ENCODE data around the gene SSPN.

Gene SSPN

DNA sequence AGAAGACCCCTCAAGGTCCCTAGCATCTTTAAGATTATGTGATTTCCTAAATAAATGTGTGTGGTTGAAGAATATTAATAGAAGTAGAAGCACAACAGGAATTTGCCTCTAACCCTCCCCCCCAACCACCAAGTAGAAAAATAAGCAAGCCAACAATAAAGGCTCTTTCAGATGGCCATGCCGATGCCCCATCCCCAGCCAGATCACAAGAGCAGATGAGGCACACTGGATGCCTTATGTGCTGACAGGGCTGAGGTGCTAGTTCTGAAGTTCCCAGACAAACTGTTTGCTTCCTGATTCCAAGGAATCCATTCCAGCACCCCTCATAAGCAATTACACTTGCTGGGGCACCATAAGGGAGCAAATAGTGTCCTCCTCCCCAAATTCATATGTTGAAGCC lies 90.0 kb downstream of the SSPN start:
- no peak for DNase-seq (ENCODE audit: low spot score)

DNA sequence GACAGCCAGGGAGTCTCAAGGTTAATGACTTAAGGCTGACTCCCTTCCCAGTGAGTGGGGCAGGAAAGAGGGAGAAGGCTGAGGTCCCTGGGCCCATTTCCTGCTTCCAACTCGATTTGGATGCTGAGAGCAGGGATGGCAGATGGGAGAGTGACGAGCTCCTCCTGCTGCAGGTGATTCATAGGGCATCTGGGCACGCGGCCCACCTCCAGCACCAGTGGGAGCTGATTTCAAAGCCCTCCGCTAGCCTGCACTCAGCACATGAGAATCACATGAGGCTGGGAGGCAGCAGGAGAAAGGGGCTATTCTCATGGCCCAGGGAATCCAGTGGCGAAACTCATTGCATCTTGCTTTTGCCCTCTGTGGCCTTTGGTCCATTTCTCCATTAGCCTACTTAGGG lies 90.8 kb downstream of the SSPN start:
- no peak for DNase-seq (ENCODE audit: low spot score)

DNA sequence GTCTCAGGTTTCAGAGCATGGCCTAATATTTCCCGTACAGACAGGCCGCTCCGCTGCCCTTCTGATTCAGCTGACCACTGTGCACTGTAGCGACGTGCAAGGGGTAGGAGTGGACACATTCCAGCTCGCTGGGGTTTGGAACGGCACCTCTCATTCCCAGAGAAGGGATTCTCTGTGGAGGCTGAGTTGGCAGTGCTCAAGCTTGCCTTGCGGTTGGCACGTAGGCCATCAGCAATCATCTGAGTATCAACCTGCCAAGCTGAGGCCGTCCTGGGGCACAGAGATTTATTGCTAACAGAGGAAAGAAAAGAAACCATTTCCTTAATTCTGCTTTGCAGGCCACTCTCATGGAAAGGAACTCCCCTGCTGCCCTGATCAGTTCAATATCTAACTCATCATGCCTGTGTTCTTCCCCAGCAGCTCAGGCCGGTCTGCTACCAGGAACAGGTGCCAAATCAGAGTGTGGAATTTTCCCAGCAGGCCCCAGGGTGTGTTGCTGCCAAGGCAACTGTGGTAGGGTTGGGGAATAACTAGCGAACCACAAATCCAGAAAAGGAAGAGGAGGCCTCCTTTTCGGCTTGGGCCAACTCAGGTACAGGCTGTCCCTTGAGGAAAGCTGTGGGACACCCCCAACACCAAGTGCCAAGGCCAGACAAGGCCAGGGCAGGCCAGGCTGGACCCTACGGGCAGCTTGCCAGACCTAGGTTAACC lies 92.5 kb downstream of the SSPN start:
- no peak for DNase-seq (ENCODE audit: low spot score)

DNA sequence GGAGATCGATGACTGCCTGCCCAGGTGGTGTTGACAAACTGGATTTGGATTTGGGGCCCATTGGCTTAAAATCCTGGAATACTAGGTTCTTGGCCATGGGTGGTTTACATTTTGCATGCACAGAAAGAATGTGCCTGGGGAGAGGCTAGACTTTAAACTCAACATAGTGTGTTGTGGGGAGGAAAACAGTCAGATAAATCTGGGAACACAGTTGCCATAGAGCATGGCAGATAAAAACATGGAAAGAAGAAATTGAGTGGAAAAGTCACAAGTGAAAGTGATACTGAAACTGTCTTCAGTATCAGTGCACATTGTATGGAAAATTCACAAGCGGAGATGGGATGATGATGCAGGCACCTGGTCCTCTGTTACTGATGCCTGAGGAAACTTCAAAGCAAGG lies 95.2 kb downstream of the SSPN start:
- DNase-seq (ENCODE audit: low spot score): no peak

DNA sequence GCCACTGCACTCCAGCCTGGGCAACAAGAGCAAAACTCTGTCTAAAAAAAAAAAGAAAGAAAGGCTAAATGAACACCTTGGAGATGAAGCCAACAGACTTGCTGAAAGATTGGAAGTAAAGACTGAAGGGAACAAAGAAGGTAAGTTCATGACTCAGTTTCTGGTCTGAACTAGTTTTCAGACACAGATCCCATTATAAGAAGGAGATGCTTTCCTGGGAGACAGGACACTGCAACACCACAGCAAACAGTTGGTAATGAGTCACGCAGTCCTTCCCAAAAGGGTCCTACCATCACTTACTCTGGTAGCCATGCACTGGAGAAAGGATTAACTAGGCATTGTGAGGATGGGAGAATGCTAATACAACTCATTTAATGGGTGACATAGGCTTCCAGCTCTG lies 97.2 kb downstream of the SSPN start:
- DNase-seq (ENCODE audit: low spot score): no peak

DNA sequence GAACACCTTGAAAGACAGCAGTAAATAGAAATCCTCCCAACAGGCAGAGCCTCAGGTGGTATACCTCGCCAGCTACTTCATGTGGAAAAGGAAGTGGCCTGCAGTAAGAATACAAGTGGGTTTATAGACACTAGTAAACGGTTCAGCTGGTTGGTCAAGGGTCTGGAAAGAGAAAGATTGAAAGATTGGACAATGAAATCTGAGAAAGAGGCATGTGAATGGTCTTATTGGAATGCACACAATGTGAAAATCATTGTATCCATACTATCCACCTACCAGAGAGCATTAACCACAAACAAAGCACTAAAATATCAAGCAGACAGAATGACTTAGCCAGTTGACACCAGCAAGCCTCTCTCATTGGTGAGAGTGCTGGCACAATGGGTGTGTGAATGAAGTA lies 98.2 kb downstream of the SSPN start:
- DNase-seq (ENCODE audit: low spot score): no peak

DNA sequence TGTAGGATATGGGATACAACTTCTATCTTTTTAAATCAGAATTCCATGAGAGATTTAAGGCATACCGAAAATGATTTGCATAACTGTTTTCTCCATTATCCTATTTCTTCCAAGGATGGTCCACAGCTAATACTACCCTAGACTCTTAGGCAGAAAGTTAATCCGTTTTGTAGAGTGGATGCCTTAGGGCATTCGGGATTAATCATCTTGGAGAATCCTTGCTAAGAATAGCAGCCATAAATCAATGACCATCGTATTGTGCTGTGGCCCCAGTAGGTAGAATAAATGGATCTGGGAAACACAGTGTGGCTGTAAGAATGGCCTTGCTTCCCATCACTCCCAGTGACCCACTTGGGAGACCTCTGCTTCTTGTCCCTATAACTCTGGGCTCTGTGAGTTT lies 99.6 kb downstream of the SSPN start:
- no peak for DNase-seq (ENCODE audit: low spot score)

DNA sequence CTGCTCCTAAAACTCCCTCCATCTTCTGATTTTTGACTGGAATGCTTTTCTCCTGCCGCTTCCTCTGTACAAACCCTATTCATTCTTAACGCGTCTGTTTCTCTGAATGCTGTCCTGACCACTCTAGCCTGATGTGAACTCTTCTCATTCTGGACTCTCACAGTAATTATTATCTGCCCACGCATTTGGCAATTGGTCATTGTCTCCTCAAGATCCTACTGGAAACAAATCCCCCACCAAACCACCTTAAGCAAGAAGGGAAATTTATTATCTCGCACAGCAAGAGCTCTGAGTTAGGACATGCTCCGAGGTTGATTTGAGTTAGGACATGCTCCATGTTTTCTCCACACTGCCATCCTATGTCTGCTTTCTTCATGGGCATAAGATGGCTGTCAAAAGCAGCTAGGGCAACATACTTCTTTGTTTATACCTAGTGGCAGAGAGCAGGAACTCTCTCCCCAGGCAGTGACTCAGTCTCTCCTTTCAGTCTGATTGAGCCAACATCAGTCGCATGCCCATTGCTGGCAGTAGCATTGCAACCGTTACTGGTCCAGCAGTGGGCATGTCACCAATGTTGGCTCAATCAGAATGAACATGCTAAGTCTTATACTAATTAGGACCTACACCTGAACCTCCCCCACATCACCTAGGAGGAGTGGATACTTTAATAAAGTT lies 102.2 kb downstream of the SSPN start:
- no peak for DNase-seq (ENCODE audit: low spot score)

DNA sequence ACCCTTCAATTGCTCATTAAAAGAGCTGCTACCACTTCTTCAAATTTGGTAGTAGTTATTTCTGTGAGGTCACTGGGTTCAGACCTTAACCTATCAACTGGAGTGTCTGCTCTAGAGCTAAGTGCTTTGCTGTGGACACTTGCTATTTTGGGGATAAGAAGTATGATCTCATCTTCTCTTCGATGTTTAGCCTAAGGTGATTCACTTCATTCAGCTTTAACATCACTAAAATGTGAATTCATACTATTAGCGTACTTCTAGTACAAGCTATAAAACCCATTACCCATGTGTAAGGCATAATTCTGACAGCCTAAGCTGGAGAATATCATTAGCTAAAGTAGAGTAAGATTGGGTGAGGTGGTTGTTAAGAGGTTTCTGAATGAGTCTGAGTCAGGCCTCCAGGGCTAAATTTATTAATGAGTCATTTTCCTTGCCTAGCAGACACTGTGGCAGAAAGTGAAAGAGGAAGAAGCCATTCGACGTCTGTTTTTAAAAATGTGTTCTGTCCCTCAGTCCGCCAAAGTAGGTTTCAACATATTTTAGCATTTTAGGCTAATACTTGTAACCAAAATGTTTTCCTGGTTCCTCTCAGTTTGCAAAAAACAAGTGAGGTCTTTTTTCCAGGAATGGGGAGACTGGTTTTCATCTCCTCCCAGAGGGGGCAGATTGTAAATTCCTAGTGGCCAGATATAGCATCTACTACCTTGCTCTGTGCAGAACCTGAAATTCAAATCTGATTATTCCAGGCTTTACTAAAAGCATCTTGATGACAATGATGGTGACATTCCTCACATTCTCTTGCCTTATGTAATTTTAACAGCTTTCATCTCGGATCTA lies 103.6 kb downstream of the SSPN start:
- no peak for DNase-seq (ENCODE audit: low spot score)

DNA sequence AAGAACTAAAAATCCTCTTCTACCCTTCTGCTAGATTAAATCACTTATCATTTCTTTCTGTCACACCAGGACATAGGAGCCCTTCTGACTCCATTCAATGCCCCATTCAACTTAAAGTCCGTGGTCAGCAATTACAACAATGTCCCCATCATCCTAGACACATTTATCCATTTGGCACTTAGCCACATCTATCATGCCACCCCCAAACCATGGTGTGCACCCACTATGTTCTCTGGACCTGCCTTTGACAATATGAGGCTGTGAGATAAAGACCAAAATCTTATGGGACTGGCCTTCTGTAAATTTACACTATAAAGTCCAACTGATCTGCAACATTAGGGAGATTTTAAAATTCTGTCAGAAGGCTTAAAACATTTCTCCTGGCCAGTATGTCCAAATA lies 104.4 kb downstream of the SSPN start:
- no peak for DNase-seq (ENCODE audit: low spot score)
